Measurements from ENCODE around the gene TP53. TPM values are rescaled to one million over a fixed set of nuclear protein-coding genes. Genes with fewer than 3 reads are reported as not detected.
A peak's percentile ranks its signal among the peaks of the same experiment; 100 is the strongest.

The TP53 gene
- total and polyA plus RNA-seq, 2 of the 4 experiments (the other 2 are of a cell fraction), result 31.2 to 48.5 TPM

DNA sequence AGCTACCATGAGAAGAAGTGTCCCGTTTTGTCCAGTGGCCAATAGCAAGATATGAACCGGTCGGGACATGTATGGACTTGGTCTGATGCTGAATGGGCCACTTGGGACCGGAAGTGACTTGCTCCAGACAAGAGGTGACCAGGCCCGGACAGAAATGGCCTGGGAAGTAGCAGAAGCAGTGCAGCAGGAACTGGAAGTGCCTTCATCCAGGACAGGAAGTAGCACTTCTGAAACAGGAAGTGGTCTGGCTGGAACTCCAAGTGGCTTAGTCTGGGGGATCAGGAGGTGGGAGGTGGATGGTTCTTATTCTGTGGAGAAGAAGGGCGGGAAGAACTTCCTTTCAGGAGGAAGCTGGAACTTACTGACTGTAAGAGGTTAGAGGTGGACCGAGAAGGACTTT, 23.0 kb upstream of the TP53 start:
- no peak overlapping the region for H2AK5ac ChIP-seq (ENCODE audit: low read depth, low read length)
- H4K20me1 ChIP-seq (ENCODE audit: insufficient read depth, low read length), result no peaks in the 10 kb centered on the region
- no peaks in the 10 kb centered on the region for H3K79me1 ChIP-seq (ENCODE audit: low read depth in 1 of 2, low read length in 2 of 2)
- no peaks in the 10 kb centered on the region for H3K9me1 ChIP-seq (ENCODE audit: insufficient read depth, low read length)
- peak overlapping the region; percentile 10; the same call in 1 of the 2 replicates for H3K4ac ChIP-seq (ENCODE audit: low read depth, low read length)
- no peak overlapping the region for H2BK20ac ChIP-seq (ENCODE audit: low read depth, low read length)
- no peak overlapping the region for H4K91ac ChIP-seq (ENCODE audit: insufficient read depth, low read depth, low read length)
- H2AK9ac ChIP-seq (replicated peaks; ENCODE audit: low read depth, low read length, poor library complexity), result no peak overlapping the region
- POLR2A ChIA-PET (ENCODE audit: unreplicated experiment), result no interaction called here
- no peak for DNase-seq
- H2BK5ac ChIP-seq (ENCODE audit: low read depth, low read length, poor library complexity, severe bottlenecking), result no peak overlapping the region
- WGBS, 2 experiments (ENCODE audit: extremely low coverage in 2 of 2, insufficient read length in 1 of 2), result 76% methylated on average over 5 of the region's 7 CpGs; no CpG with 5 or more reads in 1 of the 2 experiments
- H3K4me2 ChIP-seq (ENCODE audit: low read depth, low read length), result no peak overlapping the region
- no peak overlapping the region for H2BK15ac ChIP-seq (ENCODE audit: low read depth, low read length)
- H2BK120ac ChIP-seq (ENCODE audit: low read depth, low read length), result no peak overlapping the region
- in situ Hi-C loops (cut with MboI; ENCODE audit: low sequenced_read_pairs), result no loop called here
- no peaks in the 10 kb centered on the region for H3K4me1 ChIP-seq (ENCODE audit: control insufficient read depth, insufficient read depth, low read length)
- H3K23ac ChIP-seq (ENCODE audit: low read depth, low read length), result no peak overlapping the region
- H4K5ac ChIP-seq (ENCODE audit: low read depth, low read length), result no peak overlapping the region
- no peak overlapping the region; the same call in 1 of the 2 replicates for H3K14ac ChIP-seq (replicated peaks; ENCODE audit: low read depth, low read length)
- H2AFZ ChIP-seq (replicated peaks; ENCODE audit: low read length, poor library complexity), result peak overlapping the region; percentile 85
- no peak overlapping the region for H3K9ac ChIP-seq (ENCODE audit: low read depth, low read length)
- H3K36me3 ChIP-seq (ENCODE audit: control insufficient read depth, insufficient read depth, low read length), result no peaks in the 10 kb centered on the region
- H3K27ac ChIP-seq (ENCODE audit: insufficient read depth, low read length), result no peak overlapping the region
- ATAC-seq (ENCODE audit: low read depth), result no peak
- H4K8ac ChIP-seq (ENCODE audit: low read depth in 2 of 2, low read length in 2 of 2), result peak overlapping the region; percentile 12 to 63; a peak in 3 of 4 replicates
- no TSS peak for BruUV-seq (replicated peaks)
- intact Hi-C loops (cut with micrococcal nuclease), result no loop called here
- peaks cover 64% of the 10 kb centered on the region for H3K27me3 ChIP-seq (ENCODE audit: control insufficient read depth, insufficient read depth, low read length)
- TF ChIP-seq RAD21 (IDR thresholded peaks at IDR 0.05; ENCODE audit: low read length) (no peak), MAFK (IDR thresholded peaks at IDR 0.05; ENCODE audit: low read depth, low read length) (no peak), RFX5 (IDR thresholded peaks at IDR 0.05; ENCODE audit: low read depth, low read length) (no peak), NFE2L2 (IDR thresholded peaks at IDR 0.05; ENCODE audit: low read depth, low read length) (no peak), RCOR1 (IDR thresholded peaks at IDR 0.05; ENCODE audit: insufficient replicate concordance, low read length) (no peak), BHLHE40 (IDR thresholded peaks at IDR 0.05; ENCODE audit: low read depth, low read length) (no peak), SMC3 (IDR thresholded peaks at IDR 0.05; ENCODE audit: low read depth, low read length) (no peak), CEBPB (IDR thresholded peaks at IDR 0.05; ENCODE audit: low read depth, low read length) (no peak), CHD1 (IDR thresholded peaks at IDR 0.05; ENCODE audit: low read depth, low read length) (no peak), FOS (IDR thresholded peaks at IDR 0.05; ENCODE audit: low read depth, low read length) (no peak), MXI1 (IDR thresholded peaks at IDR 0.05; ENCODE audit: borderline replicate concordance, low read depth, low read length) (no peak), POLR2A (IDR thresholded peaks at IDR 0.05; ENCODE audit: low read depth, low read length) (no peak), MAZ (IDR thresholded peaks at IDR 0.05; ENCODE audit: borderline replicate concordance, low read depth, low read length) (no peak), ELK1 (IDR thresholded peaks at IDR 0.05; ENCODE audit: borderline replicate concordance, low read depth, low read length) (no peak)
- TF ChIP-seq, protein P1, sequence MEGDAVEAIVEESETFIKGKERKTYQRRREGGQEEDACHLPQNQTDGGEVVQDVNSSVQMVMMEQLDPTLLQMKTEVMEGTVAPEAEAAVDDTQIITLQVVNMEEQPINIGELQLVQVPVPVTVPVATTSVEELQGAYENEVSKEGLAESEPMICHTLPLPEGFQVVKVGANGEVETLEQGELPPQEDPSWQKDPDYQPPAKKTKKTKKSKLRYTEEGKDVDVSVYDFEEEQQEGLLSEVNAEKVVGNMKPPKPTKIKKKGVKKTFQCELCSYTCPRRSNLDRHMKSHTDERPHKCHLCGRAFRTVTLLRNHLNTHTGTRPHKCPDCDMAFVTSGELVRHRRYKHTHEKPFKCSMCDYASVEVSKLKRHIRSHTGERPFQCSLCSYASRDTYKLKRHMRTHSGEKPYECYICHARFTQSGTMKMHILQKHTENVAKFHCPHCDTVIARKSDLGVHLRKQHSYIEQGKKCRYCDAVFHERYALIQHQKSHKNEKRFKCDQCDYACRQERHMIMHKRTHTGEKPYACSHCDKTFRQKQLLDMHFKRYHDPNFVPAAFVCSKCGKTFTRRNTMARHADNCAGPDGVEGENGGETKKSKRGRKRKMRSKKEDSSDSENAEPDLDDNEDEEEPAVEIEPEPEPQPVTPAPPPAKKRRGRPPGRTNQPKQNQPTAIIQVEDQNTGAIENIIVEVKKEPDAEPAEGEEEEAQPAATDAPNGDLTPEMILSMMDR (conservative IDR thresholded peaks at IDR 0.05; ENCODE audit: low read depth, low read length), result no peak
- TF ChIP-seq, protein P2, sequence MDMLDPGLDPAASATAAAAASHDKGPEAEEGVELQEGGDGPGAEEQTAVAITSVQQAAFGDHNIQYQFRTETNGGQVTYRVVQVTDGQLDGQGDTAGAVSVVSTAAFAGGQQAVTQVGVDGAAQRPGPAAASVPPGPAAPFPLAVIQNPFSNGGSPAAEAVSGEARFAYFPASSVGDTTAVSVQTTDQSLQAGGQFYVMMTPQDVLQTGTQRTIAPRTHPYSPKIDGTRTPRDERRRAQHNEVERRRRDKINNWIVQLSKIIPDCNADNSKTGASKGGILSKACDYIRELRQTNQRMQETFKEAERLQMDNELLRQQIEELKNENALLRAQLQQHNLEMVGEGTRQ (IDR thresholded peaks at IDR 0.05; ENCODE audit: low read depth, low read length), result no peak
- no peak overlapping the region for H3K56ac ChIP-seq (ENCODE audit: extremely low read depth, insufficient read depth, low read length)
- H3K9me3 ChIP-seq (ENCODE audit: control insufficient read depth, insufficient read depth, low read length), result no peaks in the 10 kb centered on the region
- H3K4me3 ChIP-seq (ENCODE audit: insufficient read depth, low read depth, low read length), result no peak overlapping the region
- no peak overlapping the region for H3K18ac ChIP-seq (ENCODE audit: low read depth, low read length)
- dilution Hi-C loops (cut with HindIII; ENCODE audit: low sequenced_read_pairs, unreplicated experiment), result no loop called here
- CTCF ChIA-PET, result no interaction called here
